WTC11 (cell line): Measurements from ENCODE around the gene ESRRG. TPM values are rescaled to one million over a fixed set of nuclear protein-coding genes. Genes with fewer than 3 reads are reported as not detected.

Source experiments
- ATAC-seq: fragments of 200-7000 bp; cut with Tn5 transposase; 2 replicates; pipeline ENCODE4 v1.10.0; 2021; ENCODE audit warnings: mild to moderate bottlenecking, moderate library complexity
- CTCF ChIA-PET: fragments of 300-600 bp; sonication (Branson Sonifier 250); formaldehyde crosslinking; loops from one replicate; lab custom pipeline; 2021; ENCODE audit warnings: antibody characterized with exemption; lab: Charles Lee
- POLR2A ChIA-PET: fragments of 350-600 bp; sonication (Branson Sonifier 250); formaldehyde crosslinking; loops from one replicate; lab custom pipeline; 2021; ENCODE audit warnings: antibody characterized with exemption; lab: Charles Lee
- DNase-seq: peaks from one replicate; pipeline ENCODE4 v3.0.0; 2021; ENCODE audit warnings: low spot score
- H3K27ac Mint-ChIP-seq: 2 replicates; pipeline ENCODE4 v1.8.0; 2021; ENCODE audit warnings: mixed read lengths
- H3K27me3 Mint-ChIP-seq: 2 replicates; pipeline ENCODE4 v1.8.0; 2021; ENCODE audit warnings: low read depth, mild to moderate bottlenecking, moderate library complexity, mixed read lengths
- H3K36me3 Mint-ChIP-seq: 2 replicates; pipeline ENCODE4 v1.8.0; 2021; ENCODE audit warnings: mixed read lengths
- H3K4me1 Mint-ChIP-seq: 2 replicates; pipeline ENCODE4 v1.8.0; 2022; ENCODE audit warnings: mixed read lengths
- H3K4me3 Mint-ChIP-seq: 2 replicates; pipeline ENCODE4 v1.8.0; 2021; ENCODE audit warnings: mild to moderate bottlenecking, moderate library complexity, mixed read lengths
- H3K9me3 Mint-ChIP-seq: 2 replicates; pipeline ENCODE4 v1.8.0; 2021; ENCODE audit warnings: mixed read lengths
- AR ChIP-seq: fragments of 250-450 bp; sonication (Bioruptor Pico); IDR thresholded peaks from 2 replicates; pipeline ENCODE4 v1.9.0; 2021; ENCODE audit warnings: mild to moderate bottlenecking
- ELF4 ChIP-seq: sonication (generic); formaldehyde crosslinking; IDR thresholded peaks from 2 replicates; pipeline ENCODE4 v1.8.1; 2022; ENCODE audit warnings: low read depth, mild to moderate bottlenecking, moderate library complexity, missing genetic modification reagents
- FOXK1 ChIP-seq: sonication (generic); formaldehyde crosslinking; IDR thresholded peaks from 2 replicates; pipeline ENCODE4 v1.8.0; 2022; ENCODE audit warnings: mild to moderate bottlenecking, moderate library complexity, missing genetic modification reagents
- GTF2I ChIP-seq: fragments of 250-450 bp; sonication (Bioruptor Pico); conservative IDR thresholded peaks from 2 replicates; pipeline ENCODE4 v1.4.0; 2021; ENCODE audit warnings: mild to moderate bottlenecking
- JAZF1 ChIP-seq: fragments of 250-450 bp; sonication (Bioruptor Pico); IDR thresholded peaks from 2 replicates; pipeline ENCODE4 v1.9.0; 2021; ENCODE audit warnings: moderate library complexity, mild to moderate bottlenecking, inconsistent platforms
- MLX ChIP-seq: sonication (generic); formaldehyde crosslinking; IDR thresholded peaks from 2 replicates; pipeline ENCODE4 v1.8.1; 2023; ENCODE audit warnings: mild to moderate bottlenecking, missing genetic modification reagents, moderate library complexity
- NFYB ChIP-seq: sonication (generic); formaldehyde crosslinking; conservative IDR thresholded peaks from 2 replicates; pipeline ENCODE4 v1.8.0; 2022; ENCODE audit warnings: low read depth, missing genetic modification reagents
- NR3C1 ChIP-seq: sonication (generic); formaldehyde crosslinking; conservative IDR thresholded peaks from 2 replicates; pipeline ENCODE4 v1.8.1; 2023; ENCODE audit warnings: low read depth, mild to moderate bottlenecking, missing genetic modification reagents
- RELA ChIP-seq: sonication (generic); formaldehyde crosslinking; IDR thresholded peaks from 2 replicates; pipeline ENCODE4 v1.8.1; 2022; ENCODE audit warnings: missing genetic modification reagents, mild to moderate bottlenecking, borderline replicate concordance
- TCF7 ChIP-seq: sonication (generic); formaldehyde crosslinking; IDR thresholded peaks from 2 replicates; pipeline ENCODE4 v1.8.0; 2022; ENCODE audit warnings: mild to moderate bottlenecking, low read depth, missing genetic modification reagents, moderate library complexity
- TEAD1 ChIP-seq: sonication (generic); formaldehyde crosslinking; IDR thresholded peaks from 2 replicates; pipeline ENCODE4 v1.8.0; 2022; ENCODE audit warnings: mild to moderate bottlenecking, missing genetic modification reagents
- TP53 ChIP-seq: sonication (generic); formaldehyde crosslinking; IDR thresholded peaks from 2 replicates; pipeline ENCODE4 v1.8.1; 2023; ENCODE audit warnings: mild to moderate bottlenecking, missing genetic modification reagents
- ZBTB21 ChIP-seq: sonication (generic); formaldehyde crosslinking; IDR thresholded peaks from 2 replicates; pipeline ENCODE4 v1.8.1; 2023; ENCODE audit warnings: mild to moderate bottlenecking, missing genetic modification reagents, borderline replicate concordance
- ZNF138 ChIP-seq: sonication (generic); formaldehyde crosslinking; conservative IDR thresholded peaks from 2 replicates; pipeline ENCODE4 v1.8.1; 2022; ENCODE audit warnings: mild to moderate bottlenecking, moderate library complexity, missing genetic modification reagents
- ZNF232 ChIP-seq: sonication (generic); formaldehyde crosslinking; IDR thresholded peaks from 2 replicates; pipeline ENCODE4 v1.8.0; 2022; ENCODE audit warnings: mild to moderate bottlenecking, missing genetic modification reagents
- ZNF317 ChIP-seq: sonication (generic); formaldehyde crosslinking; IDR thresholded peaks from 2 replicates; pipeline ENCODE4 v1.8.1; 2023; ENCODE audit warnings: low read depth, mild to moderate bottlenecking, moderate library complexity, missing genetic modification reagents, borderline replicate concordance
- ZNF396 ChIP-seq: fragments of 250-450 bp; sonication (Bioruptor Pico); IDR thresholded peaks from 2 replicates; pipeline ENCODE4 v1.8.0; 2021; ENCODE audit warnings: mild to moderate bottlenecking, moderate library complexity, borderline replicate concordance
- ZNF423 ChIP-seq: fragments of 250-450 bp; sonication (Bioruptor Pico); IDR thresholded peaks from 2 replicates; pipeline ENCODE4 v2.1.2; 2022; ENCODE audit warnings: mild to moderate bottlenecking, moderate library complexity
- ZSCAN18 ChIP-seq: fragments of 250-450 bp; sonication (Bioruptor Pico); IDR thresholded peaks from 2 replicates; pipeline ENCODE4 v2.1.2; 2022; ENCODE audit warnings: mild to moderate bottlenecking, moderate library complexity
- total RNA-seq: library from RNA; stranded (reverse); gene quantifications from 3 replicates; pipeline ENCODE4 v1.2.3, GENCODE V29; 2021
- TF ChIP-seq, protein P1 (sequence below): sonication (generic); formaldehyde crosslinking; IDR thresholded peaks from 2 replicates; pipeline ENCODE4 v1.8.1; 2023; ENCODE audit warnings: mild to moderate bottlenecking, missing genetic modification reagents, moderate library complexity
- TF ChIP-seq, protein P2 (sequence below): sonication (generic); formaldehyde crosslinking; IDR thresholded peaks from 2 replicates; pipeline ENCODE4 v1.8.1; 2022; ENCODE audit warnings: mild to moderate bottlenecking, moderate library complexity, missing genetic modification reagents
- TF ChIP-seq, protein P3 (sequence below): sonication (generic); formaldehyde crosslinking; IDR thresholded peaks from 2 replicates; pipeline ENCODE4 v1.8.1; 2022; ENCODE audit warnings: low read depth, missing genetic modification reagents, borderline replicate concordance
- TF ChIP-seq, protein P4 (sequence below): sonication (generic); formaldehyde crosslinking; IDR thresholded peaks from 2 replicates; pipeline ENCODE4 v1.8.0; 2022; ENCODE audit warnings: mild to moderate bottlenecking, missing genetic modification reagents

Gene ESRRG
- total RNA-seq, 1 experiment from 2014 or later = 2.3 TPM

DNA sequence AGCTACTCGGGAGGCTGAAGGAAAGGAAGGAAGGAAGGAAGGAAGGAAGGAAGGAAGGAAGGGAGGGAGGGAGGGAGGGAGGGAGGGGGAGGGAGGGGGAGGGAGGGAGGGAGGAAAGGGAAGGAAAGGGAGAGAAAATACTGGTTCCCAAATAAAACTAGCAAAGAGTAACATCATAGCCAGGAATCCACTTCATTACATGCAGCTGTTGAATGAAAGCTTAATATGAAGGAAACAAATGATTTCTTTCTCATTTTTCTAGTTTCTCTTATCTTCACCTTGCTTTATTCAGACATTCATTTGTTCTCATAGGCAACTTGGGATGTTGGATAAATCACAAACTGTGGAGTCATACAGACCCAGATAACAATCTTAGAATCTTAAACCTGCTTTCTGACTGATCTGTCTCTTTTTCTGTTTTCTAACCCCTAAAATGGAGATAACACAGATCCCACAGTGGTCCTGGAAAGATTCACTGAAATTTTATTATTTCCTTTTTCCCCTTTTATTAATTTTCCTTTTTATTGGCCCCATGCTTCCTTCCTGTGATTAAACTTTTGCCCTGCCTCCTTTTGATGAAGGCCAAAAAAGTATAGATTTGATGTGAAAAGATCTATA, 247.5 kb downstream of the ESRRG start (continued):
- no peak for TF ChIP-seq FOXK1 (CRISPR knock-in tag)

DNA sequence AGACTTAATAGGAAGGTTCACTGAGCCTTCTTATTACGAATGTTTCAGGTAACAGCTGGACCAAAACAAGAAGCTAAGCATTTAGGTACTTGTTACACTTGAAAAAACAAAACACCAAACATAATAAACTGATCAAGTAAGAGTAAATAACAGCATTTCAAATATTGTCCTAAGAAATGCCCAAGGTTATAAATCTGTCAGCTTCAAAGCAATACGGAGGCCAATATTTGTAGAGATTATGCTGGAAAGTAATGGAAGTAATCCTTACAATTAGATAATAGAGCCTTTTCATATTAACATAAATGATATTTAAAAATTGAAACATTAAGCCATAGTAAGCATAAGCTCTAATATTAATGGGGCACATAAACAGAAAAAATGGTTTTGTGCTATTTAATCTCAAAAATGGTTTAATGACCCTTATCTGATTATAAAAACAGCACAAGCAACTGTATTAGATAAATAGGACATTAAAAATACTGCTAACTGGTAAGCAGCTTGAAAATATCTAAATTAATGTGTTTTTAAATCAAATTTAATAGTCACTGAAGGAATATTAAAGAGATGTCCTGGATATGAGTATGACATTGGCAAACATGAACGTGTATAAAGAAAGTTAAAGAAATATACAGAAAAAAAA, 256.9 kb downstream of the ESRRG start:
- Mint-ChIP-seq H3K4me3 (no peak overlapping the region), H3K27me3 (no peaks in the 10 kb centered on the region), H3K9me3 (no peaks in the 10 kb centered on the region), H3K4me1 (peaks cover 13% of the 10 kb centered on the region), H3K27ac (no peak overlapping the region), H3K36me3 (no peaks in the 10 kb centered on the region)
- ATAC-seq (no peak), DNase-seq (no peak)
- ChIA-PET POLR2A (no interaction called here), CTCF (no interaction called here)
- no peak for TF ChIP-seq ELF4
- TF ChIP-seq JAZF1 = no peak
- no peak for TF ChIP-seq AR (CRISPR knock-in tag)
- TF ChIP-seq RELA (CRISPR knock-in tag) = no peak
- TF ChIP-seq GTF2I (CRISPR knock-in tag) = no peak
- TF ChIP-seq ZNF423 (CRISPR knock-in tag) = no peak
- TF ChIP-seq, protein P1, sequence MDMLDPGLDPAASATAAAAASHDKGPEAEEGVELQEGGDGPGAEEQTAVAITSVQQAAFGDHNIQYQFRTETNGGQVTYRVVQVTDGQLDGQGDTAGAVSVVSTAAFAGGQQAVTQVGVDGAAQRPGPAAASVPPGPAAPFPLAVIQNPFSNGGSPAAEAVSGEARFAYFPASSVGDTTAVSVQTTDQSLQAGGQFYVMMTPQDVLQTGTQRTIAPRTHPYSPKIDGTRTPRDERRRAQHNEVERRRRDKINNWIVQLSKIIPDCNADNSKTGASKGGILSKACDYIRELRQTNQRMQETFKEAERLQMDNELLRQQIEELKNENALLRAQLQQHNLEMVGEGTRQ (CRISPR knock-in tag) = no peak

DNA sequence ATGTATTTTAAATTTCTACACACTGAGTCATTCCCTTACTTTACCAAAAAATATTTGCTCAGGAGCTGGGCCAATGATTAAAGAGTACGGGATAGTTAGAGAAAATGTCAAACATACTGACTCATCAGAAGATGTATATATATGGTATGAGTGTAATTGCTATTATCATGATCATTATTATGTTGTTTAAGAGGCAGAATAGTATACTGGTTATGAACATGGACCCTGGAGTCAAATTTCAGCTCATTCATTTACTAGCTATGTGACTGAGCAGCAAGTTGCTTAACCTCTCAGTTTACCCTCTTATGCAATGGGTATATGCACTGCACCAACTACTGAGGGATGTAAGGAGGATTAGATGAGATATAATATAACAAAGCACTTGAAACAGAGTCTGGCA, 258.7 kb downstream of the ESRRG start:
- H3K4me3 Mint-ChIP-seq = no peak overlapping the region
- ATAC-seq (no peak), DNase-seq (no peak)
- H3K4me1 Mint-ChIP-seq = peaks cover 14% of the 10 kb centered on the region
- no peaks in the 10 kb centered on the region for H3K36me3 Mint-ChIP-seq
- no peak overlapping the region for H3K27ac Mint-ChIP-seq
- ChIA-PET CTCF (interaction anchor here (1.2 kb wide), 1 partner anchor 243 kb away, joined by 3 read pairs; no protein-coding TSS in a partner anchor), POLR2A (no interaction called here)
- H3K27me3 Mint-ChIP-seq = no peaks in the 10 kb centered on the region
- no peaks in the 10 kb centered on the region for H3K9me3 Mint-ChIP-seq
- no peak for TF ChIP-seq TEAD1 (CRISPR knock-in tag)
- TF ChIP-seq, protein P2, sequence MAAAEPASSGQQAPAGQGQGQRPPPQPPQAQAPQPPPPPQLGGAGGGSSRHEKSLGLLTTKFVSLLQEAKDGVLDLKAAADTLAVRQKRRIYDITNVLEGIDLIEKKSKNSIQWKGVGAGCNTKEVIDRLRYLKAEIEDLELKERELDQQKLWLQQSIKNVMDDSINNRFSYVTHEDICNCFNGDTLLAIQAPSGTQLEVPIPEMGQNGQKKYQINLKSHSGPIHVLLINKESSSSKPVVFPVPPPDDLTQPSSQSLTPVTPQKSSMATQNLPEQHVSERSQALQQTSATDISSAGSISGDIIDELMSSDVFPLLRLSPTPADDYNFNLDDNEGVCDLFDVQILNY (CRISPR knock-in tag) = no peak
- TF ChIP-seq ZNF232 = no peak
- no peak for TF ChIP-seq ZNF317 (CRISPR knock-in tag)
- no peak for TF ChIP-seq ZNF138 (CRISPR knock-in tag)
- no peak for TF ChIP-seq MLX (CRISPR knock-in tag)
- no peak for TF ChIP-seq ZSCAN18 (CRISPR knock-in tag)
- TF ChIP-seq ZBTB21 (CRISPR knock-in tag) = no peak
- TF ChIP-seq, protein P3, sequence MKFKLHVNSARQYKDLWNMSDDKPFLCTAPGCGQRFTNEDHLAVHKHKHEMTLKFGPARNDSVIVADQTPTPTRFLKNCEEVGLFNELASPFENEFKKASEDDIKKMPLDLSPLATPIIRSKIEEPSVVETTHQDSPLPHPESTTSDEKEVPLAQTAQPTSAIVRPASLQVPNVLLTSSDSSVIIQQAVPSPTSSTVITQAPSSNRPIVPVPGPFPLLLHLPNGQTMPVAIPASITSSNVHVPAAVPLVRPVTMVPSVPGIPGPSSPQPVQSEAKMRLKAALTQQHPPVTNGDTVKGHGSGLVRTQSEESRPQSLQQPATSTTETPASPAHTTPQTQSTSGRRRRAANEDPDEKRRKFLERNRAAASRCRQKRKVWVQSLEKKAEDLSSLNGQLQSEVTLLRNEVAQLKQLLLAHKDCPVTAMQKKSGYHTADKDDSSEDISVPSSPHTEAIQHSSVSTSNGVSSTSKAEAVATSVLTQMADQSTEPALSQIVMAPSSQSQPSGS = no peak
- no peak for TF ChIP-seq NFYB (CRISPR knock-in tag)
- TF ChIP-seq, protein P4, sequence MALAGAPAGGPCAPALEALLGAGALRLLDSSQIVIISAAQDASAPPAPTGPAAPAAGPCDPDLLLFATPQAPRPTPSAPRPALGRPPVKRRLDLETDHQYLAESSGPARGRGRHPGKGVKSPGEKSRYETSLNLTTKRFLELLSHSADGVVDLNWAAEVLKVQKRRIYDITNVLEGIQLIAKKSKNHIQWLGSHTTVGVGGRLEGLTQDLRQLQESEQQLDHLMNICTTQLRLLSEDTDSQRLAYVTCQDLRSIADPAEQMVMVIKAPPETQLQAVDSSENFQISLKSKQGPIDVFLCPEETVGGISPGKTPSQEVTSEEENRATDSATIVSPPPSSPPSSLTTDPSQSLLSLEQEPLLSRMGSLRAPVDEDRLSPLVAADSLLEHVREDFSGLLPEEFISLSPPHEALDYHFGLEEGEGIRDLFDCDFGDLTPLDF (CRISPR knock-in tag) = no peak
- TF ChIP-seq NR3C1 = no peak
- TF ChIP-seq TP53 (CRISPR knock-in tag) = no peak
- TF ChIP-seq, protein P1 (CRISPR knock-in tag) = no peak
- no peak for TF ChIP-seq ZNF396 (CRISPR knock-in tag)
- no peak for TF ChIP-seq TCF7 (CRISPR knock-in tag)
